H1 (cell line): Measurements from ENCODE around the gene CSF2RB.

Source experiments
- BRCA1 ChIP-seq: IDR thresholded peaks from 2 replicates; pipeline ENCODE4 v1.6.1; 2012; ENCODE audit warnings: low read depth, low read length, improper control_type of control experiment
- HDAC6 ChIP-seq: IDR thresholded peaks from one replicate; pipeline ENCODE4 v1.7.1; 2012; ENCODE audit warnings: low read depth, mild to moderate bottlenecking, inconsistent platforms, low read length, moderate library complexity
- JUN ChIP-seq: IDR thresholded peaks from 2 replicates; pipeline ENCODE4 v1.6.1; 2011; ENCODE audit warnings: low read depth, mild to moderate bottlenecking, improper control_type of control experiment, low read length
- JUND ChIP-seq: IDR thresholded peaks from 2 replicates; pipeline ENCODE4 v1.6.1; 2011; ENCODE audit warnings: mild to moderate bottlenecking, improper control_type of control experiment, low read length
- MAFK ChIP-seq: IDR thresholded peaks from 2 replicates; pipeline ENCODE4 v1.6.1; 2012; ENCODE audit warnings: low read depth, mild to moderate bottlenecking, improper control_type of control experiment, low read length
- PHF8 ChIP-seq: fragments of 200-600 bp; sonication (generic); conservative IDR thresholded peaks from 2 replicates; pipeline ENCODE4 v1.7.1; 2012; ENCODE audit warnings: low read depth, mild to moderate bottlenecking, inconsistent platforms, low read length, moderate library complexity
- POLR2A ChIP-seq, 2 experiments: IDR thresholded peaks; 1 replicate in 1 of 2; 2 replicates in 1 of 2; pipeline ENCODE4 v1.6.1; 2011; ENCODE audit warnings: low read depth in 2 of 2, low read length in 2 of 2, mild to moderate bottlenecking in 2 of 2; ENCODE audit errors: control extremely low read depth in 1 of 2
- POLR2AphosphoS5 ChIP-seq: IDR thresholded peaks from 2 replicates; pipeline ENCODE4 v1.6.1; 2011; ENCODE audit warnings: low read depth, low read length
- RNF2 ChIP-seq: fragments of 200-900, 300-1000 bp; sonication (generic); IDR thresholded peaks from 2 replicates; pipeline ENCODE4 v1.7.1; 2016; ENCODE audit warnings: borderline replicate concordance, low read depth, mild to moderate bottlenecking, antibody characterized with exemption, low read length; ENCODE audit not compliant: poor library complexity, severe bottlenecking; ENCODE audit errors: missing control alignments
- SRF ChIP-seq: IDR thresholded peaks from 2 replicates; pipeline ENCODE4 v1.6.1; 2011; ENCODE audit warnings: mild to moderate bottlenecking, low read depth, low read length, moderate library complexity
- TAF1 ChIP-seq: IDR thresholded peaks from 2 replicates; pipeline ENCODE4 v1.6.1; 2011; ENCODE audit warnings: mild to moderate bottlenecking, low read depth, low read length
- TF ChIP-seq, protein P1 (sequence below), 3 experiments: IDR thresholded peaks; 1 replicate in 2 of 3; 2 replicates in 1 of 3; pipeline versions ENCODE4 v1.5.1 to v1.6.1; 2011; ENCODE audit warnings: low read length in 3 of 3, mild to moderate bottlenecking in 3 of 3, inconsistent platforms in 2 of 3, low read depth in 1 of 3, moderate library complexity in 1 of 3; ENCODE audit not compliant: insufficient read depth in 1 of 3; ENCODE audit errors: control extremely low read depth in 1 of 3
- TF ChIP-seq, protein P2 (sequence below): IDR thresholded peaks from 2 replicates; pipeline ENCODE4 v1.6.1; 2012; ENCODE audit warnings: low read length, inconsistent platforms
- TF ChIP-seq, protein P3 (sequence below): IDR thresholded peaks from 2 replicates; pipeline ENCODE4 v1.6.1; 2011; ENCODE audit warnings: low read length, improper control_type of control experiment

DNA sequence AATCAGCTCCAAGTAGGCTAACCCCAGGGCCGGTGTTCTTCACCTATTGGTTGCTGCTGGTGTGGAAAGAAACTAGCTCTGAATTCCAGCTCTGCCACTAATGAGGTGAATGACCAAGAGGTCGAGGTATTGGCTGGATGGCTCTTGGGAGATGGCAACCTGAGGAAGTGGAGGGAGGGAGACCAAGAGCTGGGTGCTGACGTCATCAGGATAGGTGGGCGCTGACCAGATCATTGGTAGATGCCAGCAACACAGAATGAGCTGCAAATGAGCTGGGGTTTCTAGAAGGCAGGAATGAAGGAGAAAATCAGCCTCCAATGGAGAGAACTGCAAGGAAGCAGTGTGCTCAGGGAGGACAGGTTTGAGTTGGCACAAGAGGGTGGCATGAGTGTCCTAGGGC is 14.7 kb upstream of the CSF2RB start:
- TF ChIP-seq HDAC6: no peak
- no peak for TF ChIP-seq SRF
- TF ChIP-seq, protein P1, sequence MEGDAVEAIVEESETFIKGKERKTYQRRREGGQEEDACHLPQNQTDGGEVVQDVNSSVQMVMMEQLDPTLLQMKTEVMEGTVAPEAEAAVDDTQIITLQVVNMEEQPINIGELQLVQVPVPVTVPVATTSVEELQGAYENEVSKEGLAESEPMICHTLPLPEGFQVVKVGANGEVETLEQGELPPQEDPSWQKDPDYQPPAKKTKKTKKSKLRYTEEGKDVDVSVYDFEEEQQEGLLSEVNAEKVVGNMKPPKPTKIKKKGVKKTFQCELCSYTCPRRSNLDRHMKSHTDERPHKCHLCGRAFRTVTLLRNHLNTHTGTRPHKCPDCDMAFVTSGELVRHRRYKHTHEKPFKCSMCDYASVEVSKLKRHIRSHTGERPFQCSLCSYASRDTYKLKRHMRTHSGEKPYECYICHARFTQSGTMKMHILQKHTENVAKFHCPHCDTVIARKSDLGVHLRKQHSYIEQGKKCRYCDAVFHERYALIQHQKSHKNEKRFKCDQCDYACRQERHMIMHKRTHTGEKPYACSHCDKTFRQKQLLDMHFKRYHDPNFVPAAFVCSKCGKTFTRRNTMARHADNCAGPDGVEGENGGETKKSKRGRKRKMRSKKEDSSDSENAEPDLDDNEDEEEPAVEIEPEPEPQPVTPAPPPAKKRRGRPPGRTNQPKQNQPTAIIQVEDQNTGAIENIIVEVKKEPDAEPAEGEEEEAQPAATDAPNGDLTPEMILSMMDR (IDR thresholded peaks at IDR 0.05; ENCODE audit: control extremely low read depth in 1 of 3, insufficient read depth in 1 of 3, low read depth in 1 of 3, low read length in 3 of 3): no peak
- no peak for TF ChIP-seq JUND
- TF ChIP-seq, protein P2, sequence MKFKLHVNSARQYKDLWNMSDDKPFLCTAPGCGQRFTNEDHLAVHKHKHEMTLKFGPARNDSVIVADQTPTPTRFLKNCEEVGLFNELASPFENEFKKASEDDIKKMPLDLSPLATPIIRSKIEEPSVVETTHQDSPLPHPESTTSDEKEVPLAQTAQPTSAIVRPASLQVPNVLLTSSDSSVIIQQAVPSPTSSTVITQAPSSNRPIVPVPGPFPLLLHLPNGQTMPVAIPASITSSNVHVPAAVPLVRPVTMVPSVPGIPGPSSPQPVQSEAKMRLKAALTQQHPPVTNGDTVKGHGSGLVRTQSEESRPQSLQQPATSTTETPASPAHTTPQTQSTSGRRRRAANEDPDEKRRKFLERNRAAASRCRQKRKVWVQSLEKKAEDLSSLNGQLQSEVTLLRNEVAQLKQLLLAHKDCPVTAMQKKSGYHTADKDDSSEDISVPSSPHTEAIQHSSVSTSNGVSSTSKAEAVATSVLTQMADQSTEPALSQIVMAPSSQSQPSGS: no peak
- TF ChIP-seq JUN: no peak
- TF ChIP-seq BRCA1: no peak
- no peak for TF ChIP-seq RNF2
- TF ChIP-seq, protein P3, sequence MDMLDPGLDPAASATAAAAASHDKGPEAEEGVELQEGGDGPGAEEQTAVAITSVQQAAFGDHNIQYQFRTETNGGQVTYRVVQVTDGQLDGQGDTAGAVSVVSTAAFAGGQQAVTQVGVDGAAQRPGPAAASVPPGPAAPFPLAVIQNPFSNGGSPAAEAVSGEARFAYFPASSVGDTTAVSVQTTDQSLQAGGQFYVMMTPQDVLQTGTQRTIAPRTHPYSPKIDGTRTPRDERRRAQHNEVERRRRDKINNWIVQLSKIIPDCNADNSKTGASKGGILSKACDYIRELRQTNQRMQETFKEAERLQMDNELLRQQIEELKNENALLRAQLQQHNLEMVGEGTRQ: no peak
- no peak for TF ChIP-seq PHF8
- no peak for TF ChIP-seq POLR2AphosphoS5
- no peak for TF ChIP-seq MAFK
- TF ChIP-seq POLR2A (IDR thresholded peaks at IDR 0.05; ENCODE audit: control extremely low read depth in 1 of 2, low read depth in 2 of 2, low read length in 2 of 2): no peak
- TF ChIP-seq TAF1: no peak
